NCI-H2107 treated with DMSO at 0.1 percent for 48 hours (cell line): ENCODE results near the gene CACNA1C.
A peak's percentile ranks its signal among the peaks of the same experiment; 100 is the strongest.

Source experiments
- DNase-seq: peaks from one replicate; lab custom pipeline; 2025; ENCODE audit not compliant: unreplicated experiment; lab: John Stamatoyannopoulos, UW

The CACNA1C gene

DNA sequence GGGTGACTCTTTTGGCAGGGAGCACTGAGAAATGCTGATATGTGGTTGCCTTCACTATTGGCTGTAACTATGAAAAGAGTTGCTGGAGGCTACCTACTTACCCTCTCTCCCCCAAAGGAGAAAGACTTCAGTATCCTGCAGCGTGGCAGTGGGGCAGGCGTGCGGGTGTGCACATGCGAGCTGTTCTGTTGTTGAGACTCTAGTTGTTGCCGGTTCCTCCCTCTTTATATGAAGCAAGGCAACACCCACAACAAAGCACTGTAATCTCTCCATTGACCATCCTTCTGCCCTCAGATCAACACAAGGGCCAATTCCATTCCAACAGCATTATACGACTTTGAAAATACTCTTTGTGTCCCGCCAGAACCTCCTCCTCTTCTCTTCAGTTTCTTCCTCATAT lies 259.4 kb downstream of the CACNA1C start:
- DNase-seq = no peak

DNA sequence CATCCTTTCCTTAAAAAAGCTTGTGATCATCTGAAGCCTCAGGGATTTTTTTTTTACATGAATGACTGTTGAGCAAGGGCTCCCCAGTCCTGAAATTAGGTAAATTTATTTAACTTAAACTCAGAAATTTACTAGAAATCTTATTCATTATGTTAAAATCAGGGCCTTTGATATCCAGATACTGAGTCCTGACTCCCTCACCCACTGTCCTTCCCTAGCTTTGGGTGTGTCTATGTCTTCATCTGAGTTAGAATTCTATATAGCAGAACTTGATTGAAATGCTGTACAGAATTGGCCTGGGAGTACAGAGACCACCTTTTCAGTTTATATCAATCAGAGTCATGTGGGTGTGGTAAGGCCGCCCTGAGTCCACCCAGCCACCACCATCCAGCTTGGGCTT lies 260.0 kb downstream of the CACNA1C start:
- no peak for DNase-seq

DNA sequence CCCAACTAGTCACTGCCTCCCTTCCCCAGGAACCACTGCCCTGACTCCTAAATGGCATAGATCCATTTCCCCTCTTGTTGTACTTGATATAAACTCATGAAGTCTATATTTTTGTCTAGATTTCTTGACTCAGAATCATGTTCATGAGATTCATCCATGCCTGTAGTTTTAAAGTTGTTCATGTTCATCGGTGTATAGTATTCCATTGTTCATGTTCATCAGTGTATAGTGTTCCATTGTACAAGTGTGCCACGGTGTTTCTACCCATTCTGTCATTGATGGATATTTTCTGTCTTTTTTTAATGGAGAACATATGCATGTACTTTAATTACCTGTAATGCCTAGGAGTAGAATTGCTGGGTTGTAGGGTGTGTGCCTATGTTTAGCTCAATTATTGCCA lies 261.7 kb downstream of the CACNA1C start:
- DNase-seq = no peak

DNA sequence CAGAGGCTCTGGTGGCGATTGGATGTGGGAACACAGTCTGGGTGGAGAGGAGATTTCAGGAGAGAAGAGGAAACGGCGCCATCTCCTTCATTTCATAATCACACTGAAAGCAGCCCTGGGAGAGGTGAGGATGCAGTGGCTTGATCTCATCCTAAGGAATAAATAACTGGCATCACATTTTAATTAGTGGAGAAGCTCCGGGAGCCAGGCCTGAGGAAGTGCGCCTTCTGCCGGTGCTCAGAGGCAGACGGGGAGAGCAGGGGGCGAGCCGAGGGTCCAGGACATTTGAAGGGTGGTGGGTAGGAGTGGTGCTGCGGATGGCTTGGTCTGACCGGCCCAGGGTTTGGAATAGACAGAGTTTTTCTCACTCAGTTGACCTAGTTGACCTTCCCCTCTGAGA lies 265.0 kb downstream of the CACNA1C start:
- no peak for DNase-seq

GRCh38 chr12:2318286-2318685 lies 265.5 kb downstream of the CACNA1C start:
- DNase-seq = no peak

- DNase-seq = no peak
These were observed 266.3 kb downstream of the CACNA1C start for GRCh38 chr12:2319136-2319535.

- no peak for DNase-seq
These were observed 267.1 kb downstream of the CACNA1C start for GRCh38 chr12:2319737-2320506.

- DNase-seq = peak; percentile 38
These were observed 268.1 kb downstream of the CACNA1C start for GRCh38 chr12:2320841-2321240.

- DNase-seq = peak; percentile 98
These were observed 269.9 kb downstream of the CACNA1C start for GRCh38 chr12:2322554-2323120.

DNA sequence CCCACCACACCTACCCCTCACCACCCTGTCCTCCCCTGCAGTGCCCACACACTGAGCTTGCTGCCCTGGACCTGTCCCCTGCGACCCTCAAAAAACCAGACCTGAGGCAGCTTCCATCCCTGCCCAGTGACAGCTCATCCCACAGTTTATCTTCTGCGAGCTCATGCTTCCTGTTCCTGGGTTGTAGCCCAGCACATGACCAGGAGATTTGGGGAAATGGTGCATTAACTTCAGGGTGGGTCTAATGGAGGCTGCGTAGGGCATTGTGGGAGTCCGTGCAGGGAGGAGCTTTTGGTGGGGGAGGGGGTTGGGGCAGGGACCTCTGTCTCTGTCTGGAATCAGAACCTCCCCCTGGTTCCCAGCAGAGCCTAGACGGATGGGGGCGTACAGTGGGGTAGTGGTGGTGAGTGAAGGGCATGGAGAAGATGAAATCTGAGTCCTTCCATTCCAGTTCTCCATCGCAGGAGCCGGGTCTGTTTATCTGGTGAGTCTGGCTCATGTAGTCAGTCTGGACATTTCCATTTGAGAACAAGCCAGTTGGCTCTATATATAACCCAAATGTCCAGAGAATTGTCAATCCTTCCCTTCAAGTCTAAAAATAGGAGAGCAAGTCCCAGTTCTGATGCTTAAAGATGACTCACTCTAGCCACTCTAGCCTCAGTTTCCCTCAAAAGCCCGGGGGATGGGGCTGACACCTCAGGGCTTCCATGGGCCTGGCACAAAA lies 270.9 kb downstream of the CACNA1C start:
- DNase-seq = no peak

DNA sequence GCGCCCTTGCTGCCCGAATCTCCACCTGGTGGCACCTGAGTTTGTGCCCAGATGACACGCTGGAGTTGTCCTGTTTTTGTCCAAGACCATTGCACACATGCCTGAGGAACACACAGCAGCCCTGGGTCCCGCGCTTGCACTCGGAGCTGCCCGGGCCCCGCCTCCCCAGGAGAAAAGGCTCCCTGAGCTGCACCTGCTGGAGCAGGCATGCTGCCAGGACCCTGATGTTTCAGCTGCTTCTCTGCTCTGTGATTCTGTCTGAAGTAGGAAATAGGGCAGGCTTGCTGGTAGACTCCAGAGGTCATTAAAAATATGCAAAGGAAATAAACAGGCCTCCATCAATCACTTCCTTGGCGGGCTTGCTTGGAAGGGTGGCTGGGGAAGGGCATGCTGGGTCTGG lies 271.6 kb downstream of the CACNA1C start:
- DNase-seq = peak; percentile 96

DNA sequence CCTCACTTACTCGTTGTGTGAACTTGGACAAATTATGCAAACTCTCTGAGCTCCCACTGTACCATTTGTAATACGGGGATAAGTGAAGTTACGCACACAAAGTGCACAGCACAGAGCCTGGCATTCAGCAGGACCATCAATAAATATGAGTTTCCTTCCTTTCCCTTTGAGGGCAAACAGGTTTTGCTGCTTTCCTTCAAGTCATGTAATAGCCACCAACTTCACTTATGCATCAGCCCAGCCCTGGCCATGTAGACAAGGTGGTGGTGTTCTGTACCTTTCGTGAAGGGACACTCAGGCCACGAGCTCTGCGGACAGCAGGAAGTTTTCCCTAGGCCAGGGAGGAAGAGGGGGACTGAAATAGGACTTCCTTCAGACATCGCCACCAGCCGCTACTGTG lies 272.7 kb downstream of the CACNA1C start:
- no peak for DNase-seq

GRCh38 chr12:2326470-2326869 lies 273.7 kb downstream of the CACNA1C start:
- DNase-seq = no peak

GRCh38 chr12:2328661-2329060 lies 275.9 kb downstream of the CACNA1C start:
- DNase-seq = no peak

- no peak for DNase-seq
These were observed 276.9 kb downstream of the CACNA1C start for GRCh38 chr12:2329661-2330210.

DNA sequence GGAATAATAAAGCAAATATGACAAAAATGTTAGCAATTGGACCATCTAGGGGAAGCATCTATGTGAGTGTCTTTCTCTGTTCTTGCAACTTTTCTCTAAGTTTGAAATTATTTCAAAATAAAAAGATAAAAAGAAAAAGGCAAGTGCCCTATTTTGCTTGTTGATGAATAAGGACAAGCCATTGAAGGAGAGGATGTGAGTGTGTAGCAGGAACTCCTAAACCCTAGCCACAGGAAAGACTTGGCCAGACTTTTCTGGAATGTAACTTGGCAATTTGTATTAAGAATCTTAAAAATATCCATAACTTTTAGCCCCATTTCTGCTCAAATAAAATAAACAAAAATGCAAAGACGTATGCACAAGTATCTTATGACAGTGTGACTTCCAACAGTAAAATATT lies 279.4 kb downstream of the CACNA1C start:
- no peak for DNase-seq

- DNase-seq = no peak
These were observed 280.2 kb downstream of the CACNA1C start for GRCh38 chr12:2332947-2333346.

GRCh38 chr12:2333491-2334195 lies 280.9 kb downstream of the CACNA1C start:
- DNase-seq = no peak

DNA sequence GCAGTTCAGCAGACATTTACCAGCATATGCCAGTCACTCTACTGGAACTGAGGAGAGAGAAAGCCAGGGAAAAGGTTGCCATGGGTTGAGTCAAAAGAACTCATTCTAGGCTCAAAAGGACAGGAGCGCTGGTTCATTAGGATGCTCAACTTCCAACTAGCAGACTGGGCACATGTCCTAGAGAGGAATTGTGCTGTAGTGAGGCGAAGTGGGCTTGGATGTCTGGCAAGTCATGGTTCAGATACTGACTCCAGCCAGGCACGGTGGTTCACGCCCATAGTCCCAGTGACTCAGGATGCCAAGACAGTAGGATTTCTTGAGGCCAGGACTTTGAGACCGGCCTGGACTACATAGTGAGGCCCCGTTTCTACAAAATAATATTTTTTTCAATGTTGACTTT lies 281.5 kb downstream of the CACNA1C start:
- no peak for DNase-seq

GRCh38 chr12:2334689-2335088 lies 281.9 kb downstream of the CACNA1C start:
- DNase-seq = no peak

DNA sequence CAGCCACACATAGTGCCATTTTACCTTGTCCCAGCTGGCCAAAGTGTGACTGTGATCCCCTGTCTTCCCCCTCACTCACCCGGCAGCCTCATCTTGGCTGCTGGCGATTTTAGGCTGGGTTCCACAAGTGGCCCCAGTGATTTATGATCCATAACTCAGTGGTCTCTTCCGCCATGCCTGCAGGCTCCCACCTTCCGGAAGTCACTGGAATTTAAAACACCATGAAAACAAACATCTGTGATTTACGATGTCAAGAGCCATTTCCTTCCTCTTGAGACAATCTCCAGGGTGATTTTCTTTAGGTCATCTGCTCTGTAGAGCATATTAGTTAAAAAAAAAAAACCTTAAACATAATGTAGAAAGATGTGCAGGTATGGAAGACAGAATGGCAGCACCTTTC lies 282.3 kb downstream of the CACNA1C start:
- no peak for DNase-seq
